Osteocyte (in vitro differentiated cells): ENCODE data around the gene AK5. TPM values are rescaled to one million over a fixed set of nuclear protein-coding genes. Genes with fewer than 3 reads are reported as not detected.
A peak's percentile ranks its signal among the peaks of the same experiment; 100 is the strongest.

Source experiments
- DNase-seq: peaks from one replicate; pipeline ENCODE4 v3.0.0; 2021; ENCODE audit warnings: mixed read lengths; ENCODE audit not compliant: unreplicated experiment; ENCODE audit errors: extremely low spot score
- H3K27ac Mint-ChIP-seq: one replicate; pipeline ENCODE4 v1.8.0; 2021; ENCODE audit warnings: mild to moderate bottlenecking, mixed read lengths; ENCODE audit not compliant: unreplicated experiment
- H3K27me3 Mint-ChIP-seq: one replicate; pipeline ENCODE4 v1.8.0; 2021; ENCODE audit warnings: mixed read lengths; ENCODE audit not compliant: unreplicated experiment
- H3K36me3 Mint-ChIP-seq: one replicate; pipeline ENCODE4 v1.8.0; 2021; ENCODE audit warnings: mixed read lengths; ENCODE audit not compliant: unreplicated experiment
- H3K4me1 Mint-ChIP-seq: one replicate; pipeline ENCODE4 v1.8.0; 2021; ENCODE audit warnings: mixed read lengths; ENCODE audit not compliant: unreplicated experiment
- H3K4me3 Mint-ChIP-seq: one replicate; pipeline ENCODE4 v1.8.0; 2021; ENCODE audit warnings: mild to moderate bottlenecking, moderate library complexity, mixed read lengths; ENCODE audit not compliant: unreplicated experiment
- H3K9me3 Mint-ChIP-seq: one replicate; pipeline ENCODE4 v1.8.0; 2021; ENCODE audit warnings: mixed read lengths; ENCODE audit not compliant: unreplicated experiment
- CTCF ChIP-seq: fragments of 200-600 bp; sonication (generic); IDR thresholded peaks from 2 replicates; pipeline ENCODE4 v1.5.0; 2021; ENCODE audit warnings: antibody characterized with exemption, mild to moderate bottlenecking, moderate library complexity
- total RNA-seq: library from RNA; stranded (reverse); gene quantifications from 2 replicates; pipeline ENCODE4 v1.2.1, GENCODE V29; 2021

Gene AK5
- total RNA-seq, 1 donor from 2014 or later = 38.1 TPM

- H3K36me3 Mint-ChIP-seq = peaks cover 3% of the 10 kb centered on the region
- H3K27ac Mint-ChIP-seq = peak overlapping the region; percentile 91
- H3K4me3 Mint-ChIP-seq = no peak overlapping the region
Measured at GRCh38 chr1:77540501-77541161, 258.8 kb downstream of the AK5 start.

GRCh38 chr1:77541162-77541545, 259.3 kb downstream of the AK5 start:
- no peak for TF ChIP-seq CTCF
- peaks cover 42% of the 10 kb centered on the region for H3K4me1 Mint-ChIP-seq
- H3K27me3 Mint-ChIP-seq = no peaks in the 10 kb centered on the region
- H3K27ac Mint-ChIP-seq = no peak overlapping the region
- no peak overlapping the region for H3K4me3 Mint-ChIP-seq
- no peaks in the 10 kb centered on the region for H3K9me3 Mint-ChIP-seq
- DNase-seq = no peak
- H3K36me3 Mint-ChIP-seq = peaks cover 3% of the 10 kb centered on the region

More at GRCh38 chr1:77540501-77541161, 258.8 kb downstream of the AK5 start:
- no peak for DNase-seq
- Mint-ChIP-seq H3K27me3 (no peaks in the 10 kb centered on the region), H3K9me3 (no peaks in the 10 kb centered on the region), H3K4me1 (peaks cover 37% of the 10 kb centered on the region)
- TF ChIP-seq CTCF = no peak

- no peak for TF ChIP-seq CTCF
- Mint-ChIP-seq H3K4me1 (peaks cover 34% of the 10 kb centered on the region), H3K4me3 (no peak overlapping the region), H3K9me3 (no peaks in the 10 kb centered on the region), H3K36me3 (peaks cover 3% of the 10 kb centered on the region), H3K27me3 (no peaks in the 10 kb centered on the region), H3K27ac (no peak overlapping the region)
- DNase-seq = no peak
Measured at GRCh38 chr1:77542813-77543420, 261.1 kb downstream of the AK5 start.

- DNase-seq = no peak
- Mint-ChIP-seq H3K4me3 (no peak overlapping the region), H3K36me3 (peaks cover 3% of the 10 kb centered on the region), H3K27me3 (no peaks in the 10 kb centered on the region), H3K27ac (no peak overlapping the region), H3K9me3 (no peaks in the 10 kb centered on the region), H3K4me1 (peaks cover 30% of the 10 kb centered on the region)
- no peak for TF ChIP-seq CTCF
Measured at GRCh38 chr1:77543822-77544448, 262.1 kb downstream of the AK5 start.

- Mint-ChIP-seq H3K36me3 (peaks cover 9% of the 10 kb centered on the region), H3K9me3 (no peaks in the 10 kb centered on the region), H3K27ac (no peak overlapping the region), H3K27me3 (no peaks in the 10 kb centered on the region), H3K4me3 (no peak overlapping the region), H3K4me1 (peaks cover 21% of the 10 kb centered on the region)
- DNase-seq = no peak
- no peak for TF ChIP-seq CTCF
Measured at GRCh38 chr1:77544845-77545244, 263.0 kb downstream of the AK5 start.
